SK-N-SH treated with all-trans-retinoic acid at 6 μM for 48 hours (cell line): ENCODE results near the gene USP5.

Experiments used
- CSDC2 ChIP-seq: fragments of 250-450 bp; sonication (Bioruptor Pico); IDR thresholded peaks from 2 replicates; pipeline ENCODE4 v1.5.0; 2020; ENCODE audit warnings: mild to moderate bottlenecking, moderate library complexity
- ISL1 ChIP-seq: fragments of 250-450 bp; sonication (Bioruptor Pico); IDR thresholded peaks from 2 replicates; pipeline ENCODE4 v2.1.2; 2022; ENCODE audit warnings: mild to moderate bottlenecking, moderate library complexity
- OSR1 ChIP-seq: fragments of 250-450 bp; sonication (Bioruptor Pico); IDR thresholded peaks from 2 replicates; pipeline ENCODE4 v1.8.0; 2022; ENCODE audit warnings: moderate library complexity, mild to moderate bottlenecking, inconsistent platforms
- PATZ1 ChIP-seq: fragments of 250-450 bp; sonication (Bioruptor Pico); IDR thresholded peaks from 2 replicates; pipeline ENCODE4 v1.8.0; 2020; ENCODE audit warnings: mild to moderate bottlenecking, moderate library complexity, borderline replicate concordance
- PPARA ChIP-seq: fragments of 250-450 bp; sonication (Bioruptor Pico); IDR thresholded peaks from 2 replicates; pipeline ENCODE4 v1.5.0; 2020; ENCODE audit warnings: mild to moderate bottlenecking, borderline replicate concordance
- SNAI2 ChIP-seq: fragments of 250-450 bp; sonication (Bioruptor Pico); IDR thresholded peaks from 2 replicates; pipeline ENCODE4 v1.5.0; 2020; ENCODE audit warnings: mild to moderate bottlenecking, moderate library complexity
- TCF4 ChIP-seq: fragments of 250-450 bp; sonication (Bioruptor Pico); IDR thresholded peaks from 2 replicates; pipeline ENCODE4 v1.8.0; 2021; ENCODE audit warnings: mild to moderate bottlenecking, moderate library complexity, borderline replicate concordance
- TSHZ2 ChIP-seq: fragments of 250-450 bp; sonication (Bioruptor Pico); IDR thresholded peaks from 2 replicates; pipeline ENCODE4 v1.5.0; 2020; ENCODE audit warnings: mild to moderate bottlenecking, moderate library complexity
- ZNF70 ChIP-seq: fragments of 450-650 bp; formaldehyde crosslinking; IDR thresholded peaks from 2 replicates; pipeline ENCODE4 v1.5.0; 2020; ENCODE audit warnings: mild to moderate bottlenecking, moderate library complexity

DNA sequence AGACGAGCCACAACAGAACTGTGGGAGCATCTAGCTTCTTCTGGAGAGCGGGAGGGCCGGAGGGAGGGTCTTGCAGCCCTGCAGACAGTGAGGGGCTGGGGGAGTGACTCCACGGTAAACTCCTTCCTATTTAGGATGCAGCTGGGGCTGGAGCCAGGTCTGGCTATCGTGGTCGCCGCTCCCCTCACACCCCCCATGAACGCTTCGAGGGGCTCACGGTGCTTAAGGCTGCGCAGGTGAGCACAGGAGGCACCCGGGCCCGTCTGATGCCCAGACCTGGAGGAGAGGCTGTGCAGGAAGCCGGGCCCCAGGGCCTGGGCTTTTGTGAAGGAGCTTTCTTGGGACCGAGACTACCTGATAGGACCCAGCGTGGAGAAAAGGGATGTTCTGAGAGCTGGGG, 15.1 kb upstream of the USP5 start:
- no peak for TF ChIP-seq OSR1
- no peak for TF ChIP-seq TSHZ2 (CRISPR knock-in tag)
- TF ChIP-seq TCF4 (CRISPR knock-in tag) = no peak
- no peak for TF ChIP-seq SNAI2
- no peak for TF ChIP-seq PPARA (CRISPR knock-in tag)
- TF ChIP-seq CSDC2 (CRISPR knock-in tag) = no peak
- TF ChIP-seq ZNF70 = no peak
- no peak for TF ChIP-seq ISL1 (CRISPR knock-in tag)
- no peak for TF ChIP-seq PATZ1 (CRISPR knock-in tag)
